SJCRH30 (cell line): Measurements from ENCODE around the gene CREG2. TPM values are rescaled to one million over a fixed set of nuclear protein-coding genes. Genes with fewer than 3 reads are reported as not detected.
A peak's percentile ranks its signal among the peaks of the same experiment; 100 is the strongest.
"Not testable (repeated sequence)": the region's sequence is repeated elsewhere in the genome, so short reads cannot be mapped to it uniquely, and the experiment has no call there.

Experiments used
- DNase-seq, 2 experiments: peaks; one replicate each; pipeline ENCODE4 v3.0.0-alpha.2; 2015 to 2020
- H3K27ac ChIP-seq: fragments of 250-450 bp; sonication (Bioruptor Pico); 2 replicates; pipeline ENCODE4 v1.5.1; 2020; ENCODE audit warnings: mild to moderate bottlenecking, moderate library complexity
- H3K27me3 ChIP-seq: fragments of 250-450 bp; sonication (Bioruptor Pico); 2 replicates; pipeline ENCODE4 v1.5.1; 2020; ENCODE audit warnings: mild to moderate bottlenecking, moderate library complexity
- H3K36me3 ChIP-seq: fragments of 250-450 bp; sonication (Bioruptor Pico); 2 replicates; pipeline ENCODE4 v1.5.1; 2020; ENCODE audit warnings: mild to moderate bottlenecking, moderate library complexity
- H3K4me1 ChIP-seq: fragments of 250-450 bp; sonication (Bioruptor Pico); 2 replicates; pipeline ENCODE4 v1.5.1; 2020; ENCODE audit warnings: mild to moderate bottlenecking, moderate library complexity
- H3K4me3 ChIP-seq: fragments of 250-450 bp; sonication (Bioruptor Pico); 2 replicates; pipeline ENCODE4 v1.5.1; 2020; ENCODE audit warnings: mild to moderate bottlenecking, moderate library complexity
- H3K9me3 ChIP-seq: fragments of 250-450 bp; sonication (Bioruptor Pico); replicated peaks from 2 replicates; pipeline ENCODE4 v1.5.1; 2020; ENCODE audit warnings: mild to moderate bottlenecking, moderate library complexity
- total RNA-seq: library from RNA; depleted of rRNA; stranded (reverse); fragments of >200 nt; shearing (Covaris generic); gene quantifications from 2 replicates; pipeline ENCODE4 v1.2.3, GENCODE V29; 2014

CREG2 gene
- total RNA-seq, 1 experiment from 2014 or later = 0.04 TPM

DNA sequence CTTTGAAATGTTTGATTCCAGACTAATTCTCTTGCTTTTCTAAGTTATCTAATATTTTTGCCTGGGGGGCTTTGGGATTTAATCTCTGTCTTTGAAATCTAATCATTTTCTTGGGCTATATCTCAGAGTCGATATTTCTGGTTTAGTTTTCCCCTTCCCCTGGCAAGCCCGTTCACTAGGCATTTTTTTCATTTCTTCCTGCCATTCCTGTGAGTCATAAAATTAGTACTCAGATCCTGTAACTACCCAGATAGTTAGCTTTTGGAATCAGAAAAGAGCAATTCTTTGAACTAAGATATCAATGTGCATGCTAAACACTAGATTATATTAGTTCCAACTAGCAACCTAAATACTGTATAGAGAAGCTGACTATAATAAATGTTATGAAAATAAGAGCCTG, 49.4 kb downstream of the CREG2 start:
- Histone ChIP-seq H3K27ac (no peak overlapping the region), H3K27me3 (no peaks in the 10 kb centered on the region; the same call in 1 of the 2 replicates), H3K36me3 (no peaks in the 10 kb centered on the region), H3K9me3 (no peaks in the 10 kb centered on the region), H3K4me1 (no peaks in the 10 kb centered on the region), H3K4me3 (no peak overlapping the region)
- DNase-seq = no peak

DNA sequence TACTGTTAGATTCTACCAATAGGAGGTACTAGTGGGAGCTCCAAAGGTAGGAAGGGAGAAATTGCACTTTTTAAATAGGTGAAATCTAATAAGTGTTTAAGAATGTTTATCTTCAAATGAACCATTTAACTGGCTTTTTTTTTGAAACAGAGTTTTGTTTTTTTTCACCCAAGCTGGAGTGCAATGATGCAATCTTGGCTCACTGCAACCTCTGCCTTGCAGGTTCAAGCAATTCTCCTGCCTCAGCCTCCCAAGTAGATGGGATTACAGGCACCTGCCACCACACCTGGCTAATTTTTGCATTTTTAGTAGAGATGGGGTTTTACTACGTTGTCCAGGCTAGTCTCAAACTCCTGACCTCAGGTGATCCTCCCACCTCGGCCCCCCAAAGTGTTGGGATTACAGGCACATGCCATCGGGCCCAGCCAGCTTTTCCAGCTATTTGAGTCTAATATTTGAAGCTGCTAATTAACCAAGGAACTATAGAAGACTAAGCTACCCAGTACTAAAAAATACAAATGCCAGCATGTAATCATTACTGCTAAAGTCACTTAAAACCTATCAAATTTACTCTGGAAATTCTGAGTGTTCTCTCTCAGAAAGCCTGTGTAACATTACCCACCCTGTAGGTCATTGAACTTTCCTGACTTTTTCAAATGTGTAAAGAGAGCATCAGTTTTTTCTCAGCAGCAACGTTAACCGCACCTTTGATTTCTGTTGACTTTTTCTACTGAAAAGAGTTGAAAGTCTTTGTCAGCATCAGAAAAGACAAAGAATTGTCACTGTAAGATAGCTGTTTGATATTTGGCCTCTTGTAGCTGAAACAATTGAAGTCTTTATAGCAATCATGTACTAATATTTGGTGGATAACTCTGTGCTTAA, 54.2 kb downstream of the CREG2 start:
- Histone ChIP-seq H3K4me1 (peaks cover 9% of the 10 kb centered on the region), H3K27me3 (no peaks in the 10 kb centered on the region; the same call in 1 of the 2 replicates), H3K27ac (no peak overlapping the region), H3K4me3 (no peak overlapping the region), H3K9me3 (no peaks in the 10 kb centered on the region), H3K36me3 (no peaks in the 10 kb centered on the region)
- DNase-seq = no peak

GRCh38 chr2:101331202-101331601, 56.1 kb downstream of the CREG2 start:
- peaks cover 9% of the 10 kb centered on the region for H3K4me1 ChIP-seq
- no peaks in the 10 kb centered on the region; the same call in 1 of the 2 replicates for H3K27me3 ChIP-seq
- H3K36me3 ChIP-seq = no peaks in the 10 kb centered on the region
- DNase-seq = no peak
- 0 out of 2 replicates have a peak, but pooled peaks cover under 1% of the 10 kb centered on the region for H3K9me3 ChIP-seq
- no peak overlapping the region for H3K27ac ChIP-seq
- H3K4me3 ChIP-seq = no peak overlapping the region

- peak in 1 of 2 experiments; percentile 47 for DNase-seq
- Histone ChIP-seq H3K27me3 (no peaks in the 10 kb centered on the region; the same call in 1 of the 2 replicates), H3K4me3 (no peak overlapping the region), H3K4me1 (peaks cover 9% of the 10 kb centered on the region), H3K9me3 (peaks cover 7% of the 10 kb centered on the region; the same call in 1 of the 2 replicates), H3K36me3 (no peaks in the 10 kb centered on the region), H3K27ac (no peak overlapping the region)
Observed at GRCh38 chr2:101330253-101330933, 56.9 kb downstream of the CREG2 start.

GRCh38 chr2:101329026-101329425, 58.3 kb downstream of the CREG2 start:
- H3K36me3 ChIP-seq = peaks cover 2% of the 10 kb centered on the region; the same call in 1 of the 2 replicates
- no peak overlapping the region for H3K4me3 ChIP-seq
- no peaks in the 10 kb centered on the region for H3K27me3 ChIP-seq
- H3K4me1 ChIP-seq = peaks cover 9% of the 10 kb centered on the region
- peak overlapping the region; percentile 30; the same call in 1 of the 2 replicates for H3K27ac ChIP-seq
- no peak for DNase-seq
- peaks cover 7% of the 10 kb centered on the region; the same call in 1 of the 2 replicates for H3K9me3 ChIP-seq

GRCh38 chr2:101328474-101329007, 58.8 kb downstream of the CREG2 start:
- H3K27ac ChIP-seq = peak overlapping the region; percentile 30; the same call in 1 of the 2 replicates
- H3K4me1 ChIP-seq = peaks cover 9% of the 10 kb centered on the region
- DNase-seq = peak in 1 of 2 experiments; percentile 57
- H3K4me3 ChIP-seq = no peak overlapping the region
- H3K27me3 ChIP-seq = no peaks in the 10 kb centered on the region
- peaks cover 7% of the 10 kb centered on the region; the same call in 1 of the 2 replicates for H3K9me3 ChIP-seq
- peaks cover 2% of the 10 kb centered on the region; the same call in 1 of the 2 replicates for H3K36me3 ChIP-seq

GRCh38 chr2:101327863-101328394, 59.4 kb downstream of the CREG2 start:
- peaks cover 9% of the 10 kb centered on the region for H3K4me1 ChIP-seq
- H3K27me3 ChIP-seq = no peaks in the 10 kb centered on the region
- H3K4me3 ChIP-seq = no peak overlapping the region
- H3K36me3 ChIP-seq = peaks cover 2% of the 10 kb centered on the region; the same call in 1 of the 2 replicates
- DNase-seq = no peak
- peak overlapping the region; percentile 30; the same call in 1 of the 2 replicates for H3K27ac ChIP-seq
- peaks cover 7% of the 10 kb centered on the region; the same call in 1 of the 2 replicates for H3K9me3 ChIP-seq

- no peak for DNase-seq
- Histone ChIP-seq H3K4me3 (no peak overlapping the region), H3K27me3 (no peaks in the 10 kb centered on the region), H3K4me1 (peaks cover 9% of the 10 kb centered on the region), H3K36me3 (peaks cover 2% of the 10 kb centered on the region; the same call in 1 of the 2 replicates), H3K9me3 (peaks cover 7% of the 10 kb centered on the region; the same call in 1 of the 2 replicates), H3K27ac (no peak overlapping the region)
Observed at GRCh38 chr2:101325425-101325824, 61.9 kb downstream of the CREG2 start.

DNA sequence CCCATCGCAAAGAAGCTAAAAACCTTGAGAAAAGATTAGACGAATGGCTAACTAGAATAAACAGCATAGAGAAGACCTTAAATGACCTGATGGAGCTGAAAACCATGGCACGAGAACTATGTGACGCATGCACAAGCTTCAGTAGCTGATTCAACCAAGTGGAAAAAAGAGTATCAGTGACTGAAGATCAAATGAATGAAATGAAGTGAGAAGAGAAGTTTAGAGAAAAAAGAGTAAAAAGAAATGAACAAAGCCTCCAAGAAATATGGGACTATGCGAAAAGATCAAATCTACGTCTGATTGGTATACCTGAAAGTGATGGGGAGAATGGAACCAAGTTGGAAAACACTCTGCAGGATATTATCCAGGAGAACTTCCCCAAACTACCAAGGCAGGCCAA, 70.7 kb downstream of the CREG2 start:
- H3K4me1 ChIP-seq, H3K36me3 ChIP-seq, H3K27ac ChIP-seq, DNase-seq, H3K9me3 ChIP-seq, H3K27me3 ChIP-seq, H3K4me3 ChIP-seq: not testable (repeated sequence)

GRCh38 chr2:101311696-101312017, 75.6 kb downstream of the CREG2 start:
- H3K36me3 ChIP-seq = no peaks in the 10 kb centered on the region
- H3K4me3 ChIP-seq = no peak overlapping the region
- H3K27me3 ChIP-seq = no peaks in the 10 kb centered on the region
- H3K9me3 ChIP-seq = no peaks in the 10 kb centered on the region
- DNase-seq = no peak
- H3K4me1 ChIP-seq = peaks cover 3% of the 10 kb centered on the region; the same call in 1 of the 2 replicates
- H3K27ac ChIP-seq = no peak overlapping the region

DNA sequence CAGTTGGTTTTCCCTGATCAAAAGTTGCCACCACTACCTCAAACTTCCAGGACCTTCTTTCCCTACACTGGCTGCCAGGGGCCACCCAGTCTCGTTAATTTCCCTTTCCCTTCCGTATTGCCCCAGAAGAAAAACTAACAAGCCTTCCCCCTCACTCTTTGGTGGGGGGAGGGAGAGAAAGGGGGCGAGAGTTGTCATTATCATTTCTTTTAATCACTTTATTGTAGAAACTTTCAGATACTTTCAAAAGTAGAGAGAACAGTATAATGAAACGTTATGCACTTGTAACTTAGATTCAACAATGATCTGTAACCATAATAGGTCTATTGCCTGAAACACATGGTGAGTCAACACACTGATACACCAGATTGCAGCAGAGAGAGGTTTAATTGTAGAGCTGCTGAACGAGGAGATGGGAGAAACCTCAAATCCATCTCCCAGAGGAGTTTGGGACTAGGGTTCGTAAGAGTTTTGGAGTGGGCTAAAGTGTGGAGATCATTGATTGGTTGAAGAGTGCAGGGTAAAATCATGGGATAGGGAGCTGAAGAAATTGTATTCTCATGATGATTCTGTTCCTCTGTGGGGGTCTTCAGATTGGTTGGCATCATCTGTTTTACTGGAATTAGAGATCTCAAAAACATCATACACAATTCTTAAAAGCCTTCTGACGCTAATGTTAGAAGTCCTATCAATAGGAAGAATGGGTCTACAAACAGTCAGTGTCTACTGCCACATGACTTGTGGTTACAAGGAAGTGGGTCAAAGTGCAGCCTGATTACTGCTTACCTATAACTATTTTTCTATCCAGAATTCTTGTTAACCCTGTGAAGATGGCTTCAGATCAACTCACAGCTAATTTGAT, 76.2 kb downstream of the CREG2 start:
- Histone ChIP-seq H3K9me3 (no peaks in the 10 kb centered on the region), H3K36me3 (no peaks in the 10 kb centered on the region), H3K27me3 (no peaks in the 10 kb centered on the region), H3K4me1 (peaks cover 3% of the 10 kb centered on the region; the same call in 1 of the 2 replicates), H3K4me3 (no peak overlapping the region), H3K27ac (no peak overlapping the region)
- no peak for DNase-seq

DNA sequence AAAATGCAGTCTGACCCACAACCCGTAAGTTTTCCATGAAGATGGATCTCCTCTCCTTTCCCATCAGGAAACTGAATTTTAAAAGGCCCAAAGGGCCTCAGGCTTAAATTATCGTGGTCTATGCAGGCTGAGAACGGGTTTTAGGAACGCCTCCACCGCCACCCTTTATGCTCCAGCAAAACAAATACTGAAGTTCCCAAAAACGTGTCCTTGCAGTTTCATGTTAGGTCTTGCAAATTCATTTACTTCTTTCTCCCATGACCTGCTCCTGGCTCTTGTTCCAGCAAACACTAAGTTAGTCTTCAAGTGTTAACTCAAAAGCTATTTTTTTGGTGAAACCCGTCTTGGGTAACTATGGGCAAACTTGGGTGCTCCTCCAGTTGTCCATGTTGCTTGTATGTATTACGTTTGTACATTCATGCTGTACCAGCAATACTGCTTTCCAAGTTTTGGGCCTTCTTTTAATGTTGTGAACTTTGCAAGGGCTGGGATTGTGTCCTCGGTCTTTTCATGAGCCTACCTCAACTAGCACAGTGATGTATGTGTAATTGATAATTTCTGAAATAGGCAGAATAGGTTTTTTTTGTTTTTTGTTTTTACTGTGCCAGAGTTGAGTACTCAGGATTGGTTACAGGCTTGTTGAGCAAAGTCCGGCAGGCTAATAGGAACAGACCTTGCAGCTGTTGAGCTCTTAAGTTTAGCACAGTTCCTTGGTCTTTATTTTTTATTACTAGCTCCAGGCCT, 77.0 kb downstream of the CREG2 start:
- H3K4me1 ChIP-seq = peaks cover 3% of the 10 kb centered on the region; the same call in 1 of the 2 replicates
- no peaks in the 10 kb centered on the region for H3K9me3 ChIP-seq
- no peak overlapping the region for H3K4me3 ChIP-seq
- H3K27me3 ChIP-seq = no peaks in the 10 kb centered on the region
- H3K27ac ChIP-seq = no peak overlapping the region
- DNase-seq = no peak
- no peaks in the 10 kb centered on the region for H3K36me3 ChIP-seq
